Measurements from ENCODE around the gene FMN2.

- no peak for TF ChIP-seq CTCF (IDR thresholded peaks at IDR 0.05)
- TF ChIP-seq POLR2A (IDR thresholded peaks at IDR 0.05), result no peak
These were observed 25.4 kb downstream of the FMN2 start for GRCh38 chr1:240116831-240117769.
